Adrenal gland (tissue), 12 donors: ENCODE measurements around the gene GLTPD2. TPM values are rescaled to one million over a fixed set of nuclear protein-coding genes. Genes with fewer than 3 reads are reported as not detected.
A peak's percentile ranks its signal among the peaks of the same experiment; 100 is the strongest.

Experiments
- DNase-seq, 7 donors: peaks; one replicate each; pipeline ENCODE4 v3.0.0-alpha.2; 2019 to 2020
- H3K27ac ChIP-seq, 5 donors: fragments of 200-600 bp; sonication (generic) in 4 of 5; 1 replicate in 3 of 5; 2 replicates in 2 of 5; pipeline versions ENCODE4 v1.5.1 to v1.8.0; 2016 to 2020; ENCODE audit warnings: mild to moderate bottlenecking in 1 of 5
- H3K27me3 ChIP-seq: fragments of 200-600 bp; 2 replicates; pipeline ENCODE4 v1.8.0; 2021
- H3K36me3 ChIP-seq, 2 donors: fragments of 200-600 bp; replicated peaks in 1 of 2; 1 replicate in 1 of 2; 2 replicates in 1 of 2; pipeline versions ENCODE4 v1.5.1 to v1.8.0; 2018 to 2022
- H3K4me1 ChIP-seq, 2 donors: fragments of 200-600 bp; replicated peaks in 1 of 2; 1 replicate in 1 of 2; 2 replicates in 1 of 2; pipeline versions ENCODE4 v1.5.1 to v1.8.0; 2018 to 2021
- H3K4me3 ChIP-seq, 4 donors: fragments of 200-600 bp; sonication (generic) in 3 of 4; one replicate each; pipeline ENCODE4 v1.5.1; 2016 to 2018
- H3K9me3 ChIP-seq, 3 donors: fragments of 200-600 bp; sonication (generic) in 1 of 3; replicated peaks in 1 of 3; 1 replicate in 2 of 3; 2 replicates in 1 of 3; pipeline versions ENCODE4 v1.5.1 to v1.8.0; 2016 to 2021
- POLR2A ChIP-seq, 2 donors: fragments of 450-650 bp; IDR thresholded peaks; one replicate each; pipeline ENCODE4 v1.6.1; 2017; ENCODE audit warnings: antibody characterized with exemption in 2 of 2, mild to moderate bottlenecking in 2 of 2, moderate library complexity in 1 of 2
- WGBS, 4 donors: extraction: QIAGEN DNeasy Blood & Tissue Kit in 2 of 4; methylation state at CpG; one replicate each; pipeline versions ENCODE4 v1.1.5 to v1.1.7; 2013 to 2017; 5-methylcytosine and 5-hydroxymethylcytosine counted together
- intact Hi-C, 2 donors: fragments of 100-400 bp; cut with DNase I; formaldehyde crosslinking; loops; one replicate each; pipeline versions ENCODE4 v1.14.1 to v1.15.0; 2022 to 2023
- polyA plus RNA-seq, 3 donors: library from polyadenylated mRNA; stranded (reverse); fragments of 200-250 nt in 2 of 3; fragments of 350-450 nt in 1 of 3; fragmentation: Illumina TruSeq in 1 of 3; extraction: RNeasy Lipid Tissue Mini Kit (QIAGEN cat#74804) in 1 of 3; gene quantifications; one replicate each; pipeline ENCODE4 v1.2.3, GENCODE V29; 2013 to 2014
- total RNA-seq, 9 donors: library from RNA; depleted of rRNA in 4 of 9; stranded (reverse); fragments of >200 nt in 4 of 9; fragments of 120-200 nt in 1 of 9; fragmentation: NEBNext Ultra II Directional in 1 of 9; extraction: Animal tissue kit (Norgen Biotek cat#: 25700) in 1 of 9; gene quantifications; one replicate each; pipeline versions ENCODE4 v1.1.0 to v1.2.4, GENCODE V29; 2013 to 2023
- TF ChIP-seq, protein P1 (sequence below), 6 experiments: fragments of 450-650 bp in 4 of 6; fragments of 200-600 bp in 2 of 6; sonication (generic) in 1 of 6; IDR thresholded peaks; 1 replicate in 5 of 6; 2 replicates in 1 of 6; pipeline versions ENCODE4 v1.5.1 to v1.8.0; 2016 to 2021; ENCODE audit warnings: antibody characterized with exemption in 6 of 6, mild to moderate bottlenecking in 2 of 6, moderate library complexity in 1 of 6
- donor health status: healthy with polysubstance abuse.
- donor health status: Bipolar disorder and iron deficiency.
- donor health status: DM: yes; HTN: yes; CAD: no.
- donor health status: DM: no; HTN: no; CAD: no.
- donor health status: DM: no; HTN: no; CAD: no.
- donor health status: DM: yes; HTN: yes; CAD: no.

GLTPD2 gene
- total and polyA plus RNA-seq, 12 donors = not detected

DNA sequence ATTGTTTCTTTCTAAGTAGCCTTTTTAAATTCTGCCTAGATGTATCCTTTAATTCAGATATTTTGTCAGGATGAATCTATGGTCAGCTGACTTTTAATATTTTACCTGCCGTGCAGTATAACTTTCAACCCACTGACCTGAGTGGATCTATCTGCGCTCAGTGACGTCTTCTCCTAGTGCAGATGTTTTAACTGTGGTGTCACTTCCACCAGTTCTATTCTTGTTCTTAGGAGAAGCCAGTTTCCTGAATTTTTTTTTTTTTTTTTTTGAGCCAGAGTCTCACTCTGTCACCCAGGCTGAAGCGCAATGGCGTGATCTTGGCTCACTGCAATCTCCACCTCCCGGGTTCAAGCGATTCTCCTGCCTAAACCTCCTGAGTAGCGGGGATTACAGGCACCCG, 22.0 kb upstream of the GLTPD2 start:
- Histone ChIP-seq H3K36me3 (no peaks in the 10 kb centered on the region), H3K4me3 (no peak overlapping the region), H3K27me3 (no peaks in the 10 kb centered on the region), H3K4me1 (no peaks in the 10 kb centered on the region), H3K9me3 (no peaks in the 10 kb centered on the region), H3K27ac (peak overlapping the region in 3 of 5 donors; percentile 50 to 80 (median 68))
- DNase-seq = no peak
- intact Hi-C loops = no loop called here
- 65 to 83% (median 69%) methylated on average over 9 of the region's 9 CpGs for WGBS, 4 donors
- TF ChIP-seq, protein P1, sequence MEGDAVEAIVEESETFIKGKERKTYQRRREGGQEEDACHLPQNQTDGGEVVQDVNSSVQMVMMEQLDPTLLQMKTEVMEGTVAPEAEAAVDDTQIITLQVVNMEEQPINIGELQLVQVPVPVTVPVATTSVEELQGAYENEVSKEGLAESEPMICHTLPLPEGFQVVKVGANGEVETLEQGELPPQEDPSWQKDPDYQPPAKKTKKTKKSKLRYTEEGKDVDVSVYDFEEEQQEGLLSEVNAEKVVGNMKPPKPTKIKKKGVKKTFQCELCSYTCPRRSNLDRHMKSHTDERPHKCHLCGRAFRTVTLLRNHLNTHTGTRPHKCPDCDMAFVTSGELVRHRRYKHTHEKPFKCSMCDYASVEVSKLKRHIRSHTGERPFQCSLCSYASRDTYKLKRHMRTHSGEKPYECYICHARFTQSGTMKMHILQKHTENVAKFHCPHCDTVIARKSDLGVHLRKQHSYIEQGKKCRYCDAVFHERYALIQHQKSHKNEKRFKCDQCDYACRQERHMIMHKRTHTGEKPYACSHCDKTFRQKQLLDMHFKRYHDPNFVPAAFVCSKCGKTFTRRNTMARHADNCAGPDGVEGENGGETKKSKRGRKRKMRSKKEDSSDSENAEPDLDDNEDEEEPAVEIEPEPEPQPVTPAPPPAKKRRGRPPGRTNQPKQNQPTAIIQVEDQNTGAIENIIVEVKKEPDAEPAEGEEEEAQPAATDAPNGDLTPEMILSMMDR (IDR thresholded peaks at IDR 0.05) = no peak
- no peak for TF ChIP-seq POLR2A (IDR thresholded peaks at IDR 0.05)

DNA sequence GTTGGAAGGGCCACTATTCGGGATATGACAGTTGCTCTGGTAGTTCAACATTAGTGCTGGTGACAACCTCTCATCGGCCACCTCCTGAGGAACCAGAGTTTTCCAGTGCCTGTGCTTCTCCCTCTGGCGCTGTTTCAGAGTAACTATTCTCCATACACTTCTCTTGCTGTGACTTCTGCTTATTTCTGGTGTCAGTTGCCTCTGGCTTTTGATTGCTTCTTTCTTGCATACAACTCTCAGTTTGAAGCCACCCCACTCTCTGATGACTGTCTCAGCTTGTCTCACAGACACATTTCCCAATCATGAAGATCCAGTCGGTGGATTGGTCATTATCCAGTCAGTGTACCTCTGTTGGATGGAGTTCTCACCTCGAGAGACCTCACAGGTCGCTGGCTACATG, 20.5 kb upstream of the GLTPD2 start:
- Histone ChIP-seq H3K27ac (peak overlapping the region in 2 of 5 donors; percentile 30 to 53), H3K27me3 (no peaks in the 10 kb centered on the region), H3K9me3 (no peaks in the 10 kb centered on the region), H3K4me1 (no peaks in the 10 kb centered on the region), H3K36me3 (no peaks in the 10 kb centered on the region), H3K4me3 (no peak overlapping the region)
- peak in 1 of 7 donors; percentile 26 for DNase-seq
- TF ChIP-seq, protein P1 (IDR thresholded peaks at IDR 0.05) = no peak
- no peak for TF ChIP-seq POLR2A (IDR thresholded peaks at IDR 0.05)
- 65 to 75% (median 73%) methylated on average over 6 of the region's 6 CpGs for WGBS, 4 donors
- intact Hi-C loops = no loop called here

DNA sequence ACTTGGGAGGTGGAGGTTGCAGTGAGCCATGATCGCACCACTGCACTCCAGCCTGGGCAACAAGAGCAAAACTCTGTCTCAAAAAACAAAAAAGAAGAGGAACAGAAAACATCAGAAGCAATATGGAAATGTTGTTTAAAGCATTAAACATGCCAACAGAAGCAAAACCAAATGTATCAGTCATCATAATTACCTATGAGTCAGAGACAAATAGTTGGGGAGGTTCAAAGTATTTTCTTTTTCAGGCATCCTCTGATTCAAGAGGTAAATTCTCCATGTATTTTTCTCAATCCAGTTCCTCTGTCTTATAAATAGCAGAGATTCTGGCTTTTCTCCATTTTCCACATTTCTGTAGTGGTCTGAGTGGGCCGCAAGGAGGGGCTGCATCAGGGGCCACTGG, 19.1 kb upstream of the GLTPD2 start:
- Histone ChIP-seq H3K27me3 (no peaks in the 10 kb centered on the region), H3K9me3 (no peaks in the 10 kb centered on the region), H3K4me1 (no peaks in the 10 kb centered on the region), H3K36me3 (no peaks in the 10 kb centered on the region), H3K27ac (no peak overlapping the region), H3K4me3 (no peak overlapping the region)
- TF ChIP-seq, protein P1 (IDR thresholded peaks at IDR 0.05) = no peak
- no peak for TF ChIP-seq POLR2A (IDR thresholded peaks at IDR 0.05)
- WGBS, 4 donors = 73 to 93% (median 84%) methylated on average over 2 of the region's 2 CpGs
- no peak for DNase-seq
- intact Hi-C loops = no loop called here

DNA sequence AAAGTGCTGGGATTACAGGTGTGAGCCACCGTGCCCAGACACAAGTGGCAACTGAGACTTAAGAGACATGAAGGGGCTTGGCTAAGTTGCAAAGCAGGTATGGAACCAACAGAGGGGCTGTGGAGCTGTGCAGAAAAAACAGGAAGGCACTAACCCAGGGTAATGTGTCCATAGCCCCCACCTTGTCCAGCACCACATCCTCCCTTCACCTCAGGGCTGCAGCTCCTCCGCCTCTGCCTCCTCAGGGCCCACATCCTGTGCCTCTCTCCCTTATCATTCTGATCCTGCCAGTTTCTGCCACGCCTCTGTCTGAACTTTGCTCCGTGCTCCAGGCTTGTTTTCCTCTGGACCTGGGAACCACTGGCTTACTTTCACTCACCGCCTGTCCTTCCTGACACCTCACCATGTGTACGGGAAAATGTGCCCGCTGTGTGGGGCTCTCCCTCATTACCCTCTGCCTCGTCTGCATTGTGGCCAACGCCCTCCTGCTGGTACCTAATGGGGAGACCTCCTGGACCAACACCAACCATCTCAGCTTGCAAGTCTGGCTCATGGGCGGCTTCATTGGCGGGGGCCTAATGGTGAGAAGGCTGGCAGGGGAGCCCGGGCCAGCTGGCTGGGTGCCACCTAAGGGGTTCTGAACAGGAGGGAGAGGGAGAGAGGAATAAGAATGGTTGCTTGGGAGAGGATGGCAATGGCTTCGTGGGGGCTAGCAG, 17.1 kb upstream of the GLTPD2 start, which contains the start of gene TM4SF5:
Gene TM4SF5 (plus strand): TSS at position 368 of the 716 bp plus-strand sequence. CDS start 37 bp downstream, at position 405.
- TF ChIP-seq, protein P1 (IDR thresholded peaks at IDR 0.05) = no peak
- TF ChIP-seq POLR2A (IDR thresholded peaks at IDR 0.05) = no peak
- Histone ChIP-seq H3K27ac (no peak within 1 kb of the TSS), H3K36me3 (no peaks in the 10 kb centered on the region), H3K9me3 (no peaks in the 10 kb centered on the region), H3K4me1 (no peaks in the 10 kb centered on the region), H3K4me3 (no peak within 1 kb of the TSS), H3K27me3 (no peaks in the 10 kb centered on the region)
- WGBS, 4 donors = 61 to 71% (median 66%) methylated on average over 12 to 13 of the region's 13 CpGs
- DNase-seq = no peak
- intact Hi-C loops = no loop called here
